Heart left ventricle (tissue), 13 donors: ENCODE measurements around the gene CDK18.

Experiments used
- CTCF ChIP-seq, 12 donors: fragments of 200-600 bp; sonication (generic) in 4 of 12; IDR thresholded peaks; one replicate each; pipeline versions ENCODE4 v1.5.0 to v1.8.0; 2018 to 2022; ENCODE audit warnings: antibody characterized with exemption in 12 of 12, mild to moderate bottlenecking in 5 of 12
- POLR2A ChIP-seq, 2 donors: fragments of 450-650 bp; IDR thresholded peaks; one replicate each; pipeline ENCODE4 v1.6.1; 2017; ENCODE audit warnings: antibody characterized with exemption in 2 of 2, mild to moderate bottlenecking in 2 of 2, moderate library complexity in 2 of 2
- donor health status: ischemic (EF 13 %, LVEDD 7.1; RV severe dilation, severe dysfunction).
- donor health status: DM: no; HTN: yes; CAD: no.
- donor health status: DM: no; HTN: no; CAD: no.
- donor health status: ischemic (EF 25% LVEDD 6.9; RV normal size, moderate dysfunction).
- donor health status: ischemic (EF 25% LVEDD 5.7; RV mildly dilated, moderate dysfunction).
- donor health status: ischemic (EF 35%, LVEDD 5.7; RV mildly dilated, moderate dysfunction).
- donor health status: nonischemic (EF 11% LVEDD 7.7; RV severe dilation, severe dysfunction).
- donor health status: DM: yes; HTN: yes; CAD: no.
- donor health status: PGD.
- donor health status: ischemic (EF 29% LVEDD 5.4; RV normal size, mild dysfunction).
- donor health status: nonischemic (EF 23%, LVEDD 6.1; RV moderate dilation, normal function).

- TF ChIP-seq POLR2A (IDR thresholded peaks at IDR 0.05) = no peak
- TF ChIP-seq CTCF (IDR thresholded peaks at IDR 0.05) = no peak
These were observed 15.2 kb downstream of the CDK18 start for GRCh38 chr1:205519541-205520131.
